GM21390 (cell line): Measurements from ENCODE around the gene AMY2B.
"Not testable (repeated sequence)": the region's sequence is repeated elsewhere in the genome, so short reads cannot be mapped to it uniquely, and the experiment has no call there.

Source experiments
- ATAC-seq: cut with Tn5 transposase; IDR thresholded peaks from one replicate; pipeline ENCODE4 v1.9.1; 2021; ENCODE audit not compliant: unreplicated experiment

Gene AMY2B

GRCh38 chr1:103616994-103617477, 45.6 kb downstream of the AMY2B start, which contains the start of gene AMY2A:
AMY2A (plus strand) TSS chr1:103617427; CDS start chr1:103617441, 14 bp downstream.
- not testable (repeated sequence) for ATAC-seq

GRCh38 chr1:103627436-103627835, 56.0 kb downstream of the AMY2B start:
- ATAC-seq, result not testable (repeated sequence)
